ENCODE measurements around the gene SEMA6D.
"Not testable (repeated sequence)": the region's sequence is repeated elsewhere in the genome, so short reads cannot be mapped to it uniquely, and the experiment has no call there.

Gene SEMA6D

GRCh38 chr15:47718497-47719437, 1.5 kb downstream of the SEMA6D start:
- no peak for DNase-seq (ENCODE audit: low spot score)

- no peak for DNase-seq (ENCODE audit: low spot score)
Measured at GRCh38 chr15:47719730-47720129, 2.4 kb downstream of the SEMA6D start.

- DNase-seq (ENCODE audit: low spot score) = no peak
Measured at GRCh38 chr15:47720555-47720954, 3.2 kb downstream of the SEMA6D start.

- DNase-seq (ENCODE audit: low spot score) = no peak
Measured at GRCh38 chr15:47721676-47722075, 4.4 kb downstream of the SEMA6D start.

GRCh38 chr15:47724346-47724745, 7.0 kb downstream of the SEMA6D start:
- no peak for DNase-seq (ENCODE audit: low spot score)

- no peak for DNase-seq (ENCODE audit: low spot score)
Measured at GRCh38 chr15:47725051-47725450, 7.7 kb downstream of the SEMA6D start.

- no peak for DNase-seq (ENCODE audit: low spot score)
Measured at GRCh38 chr15:47725906-47726305, 8.6 kb downstream of the SEMA6D start.

- DNase-seq (ENCODE audit: low spot score) = no peak
Measured at GRCh38 chr15:47726399-47726823, 9.1 kb downstream of the SEMA6D start.

GRCh38 chr15:47727137-47727536, 9.8 kb downstream of the SEMA6D start:
- no peak for DNase-seq (ENCODE audit: low spot score)

GRCh38 chr15:47727676-47728075, 10.4 kb downstream of the SEMA6D start:
- DNase-seq (ENCODE audit: low spot score) = no peak

- DNase-seq (ENCODE audit: low spot score) = no peak
Measured at GRCh38 chr15:47728426-47728825, 11.1 kb downstream of the SEMA6D start.

- DNase-seq (ENCODE audit: low spot score) = no peak
Measured at GRCh38 chr15:47728886-47729285, 11.6 kb downstream of the SEMA6D start.

GRCh38 chr15:47731230-47731629, 13.9 kb downstream of the SEMA6D start:
- DNase-seq (ENCODE audit: low spot score) = no peak

GRCh38 chr15:47732248-47732647, 14.9 kb downstream of the SEMA6D start:
- DNase-seq (ENCODE audit: low spot score) = no peak

GRCh38 chr15:47733085-47733484, 15.8 kb downstream of the SEMA6D start:
- no peak for DNase-seq (ENCODE audit: low spot score)

GRCh38 chr15:47736143-47736786, 19.0 kb downstream of the SEMA6D start:
- no peak for DNase-seq (ENCODE audit: low spot score)

GRCh38 chr15:47737477-47737876, 20.2 kb downstream of the SEMA6D start:
- DNase-seq (ENCODE audit: low spot score) = no peak

- not testable (repeated sequence) for DNase-seq (ENCODE audit: low spot score)
Measured at GRCh38 chr15:47738144-47738825, 21.0 kb downstream of the SEMA6D start.

- no peak for DNase-seq (ENCODE audit: low spot score)
Measured at GRCh38 chr15:47741082-47741481, 23.8 kb downstream of the SEMA6D start.

- no peak for DNase-seq (ENCODE audit: low spot score)
Measured at GRCh38 chr15:47741907-47742306, 24.6 kb downstream of the SEMA6D start.

- DNase-seq (ENCODE audit: low spot score) = no peak
Measured at GRCh38 chr15:47742334-47742733, 25.0 kb downstream of the SEMA6D start.

GRCh38 chr15:47742742-47743141, 25.4 kb downstream of the SEMA6D start:
- no peak for DNase-seq (ENCODE audit: low spot score)

- DNase-seq (ENCODE audit: low spot score) = no peak
Measured at GRCh38 chr15:47743385-47743784, 26.1 kb downstream of the SEMA6D start.

Measured in hematopoietic multipotent progenitor cell treated with erythropoietin and hydrocortisone succinate and interleukin-3 and kit ligand, for 15 days (in vitro differentiated cells).